Spleen (tissue), 7 donors: ENCODE results near the gene BAIAP2L2.

Experiments
- CTCF ChIP-seq, 11 experiments: fragments of 200-600 bp in 7 of 11; fragments of 450-650 bp in 4 of 11; sonication (generic) in 4 of 11; IDR thresholded peaks in 8 of 11; conservative IDR thresholded peaks in 3 of 11; 1 replicate in 7 of 11; 2 replicates in 4 of 11; pipeline versions ENCODE4 v1.4.0 to v1.8.0; 2016 to 2021; ENCODE audit warnings: antibody characterized with exemption in 11 of 11, inconsistent platforms in 4 of 11, mild to moderate bottlenecking in 1 of 11
- POLR2AphosphoS5 ChIP-seq, 3 donors: sonication (generic); formaldehyde crosslinking; IDR thresholded peaks; one replicate each; pipeline ENCODE4 v1.5.1; 2017; ENCODE audit warnings: antibody characterized with exemption in 3 of 3
- donor health status: DM: no; HTN: no; CAD: no; lungs with moderate emphysema.
- donor health status: DM: no; HTN: no; CAD: no.
- donor health status: DM: no; HTN: no; CAD: no.

- TF ChIP-seq CTCF (IDR thresholded peaks at IDR 0.05 in 8 of 11, conservative IDR thresholded peaks at IDR 0.05 in 3 of 11) (no peak), POLR2AphosphoS5 (IDR thresholded peaks at IDR 0.05) (no peak)
Observed at GRCh38 chr22:38138961-38139360, 28.5 kb upstream of the BAIAP2L2 start.
